HG02759 (cell line): ENCODE measurements around the gene PHOSPHO1.
"Not testable (repeated sequence)": the region's sequence is repeated elsewhere in the genome, so short reads cannot be mapped to it uniquely, and the experiment has no call there.

Source experiments
- ATAC-seq: cut with Tn5 transposase; IDR thresholded peaks from one replicate; pipeline ENCODE4 v1.9.1; 2021; ENCODE audit warnings: mild to moderate bottlenecking, moderate library complexity; ENCODE audit not compliant: unreplicated experiment

The PHOSPHO1 gene

GRCh38 chr17:49230636-49231562, at the start of gene PHOSPHO1:
PHOSPHO1 (minus strand) TSS chr17:49230787; CDS start chr17:49226691, 4,096 bp downstream.
- peak; percentile 97 for ATAC-seq

DNA sequence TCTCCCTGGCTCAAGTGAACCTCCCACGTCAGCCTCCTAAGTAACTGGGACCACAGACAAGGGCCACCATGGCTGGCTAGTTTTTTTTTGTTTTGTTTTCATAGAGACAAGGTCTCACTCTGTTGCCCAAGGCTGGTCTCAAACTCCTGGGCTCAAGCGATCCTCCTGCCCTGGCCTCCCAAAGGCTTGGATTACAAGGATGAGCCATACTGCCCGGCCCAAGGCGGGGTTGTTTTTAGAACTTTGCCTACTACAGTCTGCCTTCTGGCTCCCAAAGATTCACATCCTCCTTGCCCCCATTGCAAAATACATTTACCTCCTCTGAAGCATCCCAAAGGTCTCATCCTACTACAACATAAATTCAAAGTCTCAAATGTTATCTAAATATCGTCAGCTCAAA, 49.5 kb upstream of the PHOSPHO1 start:
- no peak for ATAC-seq

DNA sequence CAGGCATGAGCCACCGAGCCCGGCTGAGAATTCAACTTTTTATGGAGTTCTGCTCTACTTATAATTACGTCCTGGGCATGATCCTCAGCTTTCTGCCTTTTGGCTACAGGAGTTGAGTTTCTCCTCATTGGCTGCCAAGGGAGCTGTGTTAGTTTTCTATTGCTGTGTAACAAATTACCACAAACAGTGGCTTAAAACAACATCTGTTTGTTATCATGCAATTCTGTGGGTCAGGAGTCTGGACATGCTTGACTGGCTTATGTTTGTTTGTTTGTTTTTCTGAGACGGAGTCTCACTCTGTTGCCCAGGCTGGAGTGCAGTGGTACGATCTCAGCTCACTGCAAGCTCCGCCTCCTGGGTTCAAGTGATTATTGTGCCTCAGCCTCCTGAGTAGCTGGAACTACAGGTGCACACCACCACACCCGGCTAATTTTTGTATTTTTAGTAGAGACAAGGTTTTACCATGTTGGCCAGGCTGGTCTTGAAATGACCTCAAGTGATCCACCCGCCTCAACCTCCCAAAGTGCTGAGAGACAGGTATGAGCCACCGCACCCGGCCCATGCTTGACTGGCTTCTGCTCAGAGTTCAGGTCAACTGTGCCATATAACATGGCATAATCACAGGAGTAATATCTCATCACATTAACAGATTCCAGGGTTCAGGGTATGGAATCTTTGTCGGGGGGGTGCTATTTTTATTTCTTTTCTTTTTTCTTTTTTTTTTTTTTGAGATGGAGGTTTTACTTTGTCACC, 48.9 kb upstream of the PHOSPHO1 start:
- ATAC-seq: not testable (repeated sequence)

- ATAC-seq: no peak
Observed at GRCh38 chr17:49278076-49278475, 47.5 kb upstream of the PHOSPHO1 start.

GRCh38 chr17:49277638-49278037, 47.1 kb upstream of the PHOSPHO1 start:
- no peak for ATAC-seq

GRCh38 chr17:49275981-49276380, 45.4 kb upstream of the PHOSPHO1 start:
- not testable (repeated sequence) for ATAC-seq

DNA sequence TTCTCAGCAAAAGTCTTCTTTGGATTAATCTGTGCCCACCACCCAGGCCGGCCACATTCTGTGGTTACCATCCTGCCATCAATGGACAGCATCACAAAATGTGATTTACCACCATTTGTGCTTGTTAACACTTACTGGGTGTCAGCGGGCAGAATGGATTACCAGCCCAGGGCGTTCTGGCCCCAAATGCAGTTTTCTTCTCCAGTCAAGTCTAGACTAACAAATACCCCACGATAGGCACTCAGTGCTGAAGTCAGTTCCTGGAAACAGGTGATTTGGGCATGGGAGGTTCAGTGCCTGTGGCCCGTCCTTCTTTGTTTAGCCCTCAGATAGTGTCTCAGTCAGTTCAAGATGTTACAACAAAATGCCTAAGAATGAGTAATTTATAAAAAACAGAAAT, 38.8 kb upstream of the PHOSPHO1 start:
- no peak for ATAC-seq

GRCh38 chr17:49267912-49268311, 37.3 kb upstream of the PHOSPHO1 start:
- no peak for ATAC-seq

- no peak for ATAC-seq
Observed at GRCh38 chr17:49266233-49266632, 35.6 kb upstream of the PHOSPHO1 start.

- not testable (repeated sequence) for ATAC-seq
Observed at GRCh38 chr17:49261540-49261939, 31.0 kb upstream of the PHOSPHO1 start.

- no peak for ATAC-seq
Observed at GRCh38 chr17:49260817-49261291, 30.3 kb upstream of the PHOSPHO1 start.

DNA sequence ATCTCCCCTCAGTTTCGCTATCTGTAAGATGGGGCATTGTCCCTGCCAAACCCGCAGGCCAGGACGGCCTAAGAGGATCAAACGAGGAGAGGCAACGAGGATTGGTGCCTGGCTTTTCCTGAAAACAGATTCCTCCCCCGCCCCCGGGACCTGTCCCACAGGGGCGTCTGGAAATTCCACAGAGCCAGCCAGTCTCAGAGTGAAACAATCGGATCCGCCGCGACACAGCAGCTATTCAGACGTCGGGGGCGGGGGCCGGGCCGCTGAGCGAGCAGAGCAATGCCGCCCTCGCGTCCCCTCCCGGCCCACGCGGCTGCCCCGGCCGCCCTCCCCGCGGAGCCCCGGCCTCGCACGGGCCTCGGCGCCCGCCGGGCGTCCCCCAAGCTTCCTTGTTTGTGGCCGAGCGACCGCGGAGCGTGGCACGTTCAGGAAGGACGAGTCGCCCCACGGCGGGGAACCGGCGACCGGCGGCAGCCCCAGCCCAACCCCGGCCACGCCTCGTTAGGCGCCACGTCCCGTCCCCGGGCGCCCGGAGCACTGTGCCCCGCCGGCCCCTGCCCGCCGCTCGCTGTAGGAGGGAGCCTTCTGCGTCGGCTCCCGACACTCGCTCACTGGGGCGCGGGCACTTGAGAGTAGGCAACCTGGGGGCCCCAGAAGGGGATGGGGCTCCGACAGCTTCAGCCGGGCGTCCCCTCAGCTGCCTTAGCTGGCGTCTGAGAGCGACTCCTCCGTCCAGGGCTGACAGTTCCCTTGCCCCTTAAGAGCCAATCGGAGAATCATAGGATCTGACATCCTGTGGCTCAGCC, 29.6 kb upstream of the PHOSPHO1 start:
- peak; percentile 52 for ATAC-seq

GRCh38 chr17:49259663-49260010, 29.1 kb upstream of the PHOSPHO1 start:
- ATAC-seq: no peak

DNA sequence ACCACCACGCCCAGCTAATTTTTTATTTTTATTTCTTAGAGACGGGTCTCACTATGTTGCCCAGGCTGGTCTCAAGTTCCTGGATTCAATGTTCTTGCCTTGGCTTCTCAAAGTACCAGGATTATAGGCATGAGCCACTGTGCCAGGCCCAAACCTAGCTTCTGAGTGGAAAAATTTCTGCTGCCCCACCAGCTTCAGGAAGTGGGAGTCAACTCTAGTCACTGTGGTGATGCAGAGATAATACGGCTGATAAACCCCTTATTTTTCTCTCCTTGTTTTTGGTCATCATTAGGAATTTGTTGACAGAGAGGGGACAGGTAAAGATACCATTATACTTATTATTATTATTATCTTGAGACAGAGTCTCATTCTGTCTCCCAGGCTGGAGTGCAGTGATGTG, 27.8 kb upstream of the PHOSPHO1 start:
- ATAC-seq: no peak

DNA sequence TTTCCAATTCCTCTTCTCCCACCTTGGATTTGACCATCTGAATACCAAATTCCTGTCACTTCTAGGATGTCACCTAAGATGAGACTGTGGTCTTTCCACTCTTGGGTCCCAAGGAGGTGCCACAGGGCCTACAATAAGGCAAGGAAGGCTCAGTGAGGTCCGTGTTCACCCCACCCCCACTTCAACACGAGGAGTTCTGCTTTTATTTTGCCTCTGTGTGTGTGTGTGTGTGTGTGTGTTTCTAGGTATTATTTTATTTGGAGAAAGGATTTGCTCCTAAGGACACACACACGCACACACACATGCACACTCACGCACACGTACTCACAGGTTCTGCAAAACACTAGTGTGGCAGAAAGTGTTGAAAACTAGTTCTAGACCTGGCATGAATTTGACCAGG, 24.5 kb upstream of the PHOSPHO1 start:
- ATAC-seq: no peak

DNA sequence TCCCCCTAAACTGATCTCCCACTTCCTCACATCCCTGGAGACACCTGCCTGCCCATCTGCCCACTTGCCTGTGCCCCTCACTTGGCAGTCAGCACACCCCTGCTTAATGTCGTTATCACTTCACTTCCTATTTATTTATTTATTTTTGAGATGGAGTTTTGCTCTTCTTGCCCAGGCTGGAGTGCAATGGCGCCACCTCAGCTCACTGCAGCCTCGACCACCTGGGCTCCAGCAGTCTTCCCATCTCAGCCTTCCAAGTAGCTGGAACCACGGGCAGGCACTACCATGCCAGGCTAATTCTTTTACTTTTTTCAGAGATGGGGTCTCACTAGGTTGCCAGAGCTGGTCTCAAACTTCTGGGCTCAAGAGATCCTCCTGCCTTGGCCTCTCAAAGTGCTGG, 23.5 kb upstream of the PHOSPHO1 start:
- ATAC-seq: no peak

GRCh38 chr17:49252148-49252695, 21.6 kb upstream of the PHOSPHO1 start:
- ATAC-seq: no peak

DNA sequence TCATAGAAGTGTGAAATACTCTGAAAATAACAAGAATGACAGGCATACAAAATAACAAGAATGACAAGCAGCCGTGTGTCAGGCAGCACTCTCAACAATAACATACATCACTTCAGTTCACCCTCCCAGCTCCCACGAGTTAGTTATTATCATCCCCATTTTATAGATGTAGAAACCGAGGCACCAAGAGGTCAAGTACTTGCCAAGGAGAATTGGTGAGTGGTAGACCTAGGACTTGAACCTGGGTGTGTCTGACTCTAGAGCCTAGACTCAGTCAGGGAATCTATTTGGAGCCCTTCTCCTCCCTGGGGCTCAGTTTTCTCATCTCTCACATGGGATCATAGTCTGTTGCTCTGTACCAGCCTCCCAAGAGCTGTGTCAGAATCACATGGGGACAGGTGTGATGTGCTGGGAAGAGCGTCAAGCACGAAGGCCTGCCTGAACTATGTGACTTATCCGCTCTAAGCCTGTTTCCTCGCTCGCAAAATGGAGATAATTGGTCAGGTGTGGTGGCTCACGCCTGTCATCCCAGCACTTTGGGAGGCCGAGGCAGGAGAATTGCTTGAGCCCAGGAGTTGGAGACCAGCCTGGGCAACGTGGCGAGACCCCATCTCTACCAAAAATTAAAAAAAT, 19.4 kb upstream of the PHOSPHO1 start:
- ATAC-seq: no peak

DNA sequence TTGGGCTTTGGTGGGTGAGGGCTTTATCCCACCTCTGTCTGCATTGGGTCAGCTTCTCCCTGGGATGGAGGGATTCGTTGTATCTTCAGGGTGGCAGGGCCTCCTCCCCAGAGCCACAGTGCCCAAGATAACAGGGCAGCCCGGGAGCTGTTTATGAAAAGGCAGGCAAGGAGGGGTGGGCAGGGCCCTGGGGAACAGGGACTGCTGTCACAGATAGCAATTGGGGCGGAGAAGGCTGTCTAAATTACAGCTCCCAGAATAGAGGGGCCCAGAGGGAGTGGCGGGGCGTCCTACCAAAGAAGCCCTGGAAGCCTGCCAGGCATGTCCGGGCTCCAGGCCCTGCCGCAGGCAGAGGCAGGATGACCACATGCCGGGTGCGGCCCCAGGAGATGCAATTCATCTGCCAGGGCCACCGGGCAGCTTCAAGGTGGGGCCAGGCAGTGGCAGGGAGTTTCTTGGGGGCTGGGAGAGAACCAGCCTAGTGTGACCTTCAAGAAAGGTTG, 18.8 kb upstream of the PHOSPHO1 start:
- no peak for ATAC-seq

DNA sequence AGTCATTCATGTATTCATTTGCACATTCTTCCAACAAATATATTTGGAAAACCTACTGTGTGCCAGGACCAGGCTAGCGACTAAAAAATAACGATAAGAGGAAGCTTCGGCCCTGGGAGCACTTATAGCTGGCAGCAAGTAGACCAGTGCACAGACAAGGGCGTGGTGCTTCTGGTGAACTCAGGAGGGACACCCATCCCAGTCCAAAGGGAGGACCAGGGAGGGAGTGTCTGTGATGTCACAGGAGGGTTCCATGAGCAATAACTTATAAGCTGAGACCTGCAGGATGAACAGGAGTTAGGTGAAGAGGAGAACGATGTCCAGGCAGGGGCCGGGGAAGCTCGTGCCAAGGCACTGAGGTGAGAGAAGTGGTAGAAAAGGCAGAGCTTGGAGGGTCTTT, 17.4 kb upstream of the PHOSPHO1 start:
- no peak for ATAC-seq
